ENCODE measurements around the gene TMEM129. TPM values are rescaled to one million over a fixed set of nuclear protein-coding genes. Genes with fewer than 3 reads are reported as not detected.

Gene TMEM129
- total and polyA plus RNA-seq, 9 donors = 19.7 to 28.4 (median 23.3) TPM

GRCh38 chr4:1715002-1715758, 5.9 kb downstream of the TMEM129 start:
- no peaks in the 10 kb centered on the region for H3K27me3 ChIP-seq (ENCODE audit: control insufficient read depth, insufficient read depth, low read length)
- H3K27ac ChIP-seq (ENCODE audit: low read length) = peak overlapping the region; percentile 42
- peaks cover 28% of the 10 kb centered on the region for H3K4me1 ChIP-seq (ENCODE audit: control insufficient read depth, insufficient read depth, low read length)
- H3K4me3 ChIP-seq (ENCODE audit: low read length) = no peak overlapping the region
- WGBS (ENCODE audit: insufficient coverage) = 71% methylated on average over 12 of the region's 16 CpGs
- no peaks in the 10 kb centered on the region for H3K9me3 ChIP-seq (replicated peaks; ENCODE audit: control insufficient read depth, low read depth, low read length)
- H3K36me3 ChIP-seq (ENCODE audit: control insufficient read depth, insufficient read depth, low read length) = peaks cover 19% of the 10 kb centered on the region
- peak; percentile 39 for DNase-seq

- Histone ChIP-seq H3K4me1 (ENCODE audit: control insufficient read depth, insufficient read depth, low read length) (peaks cover 22% of the 10 kb centered on the region), H3K27ac (ENCODE audit: low read length) (no peak overlapping the region), H3K4me3 (ENCODE audit: low read length) (no peak overlapping the region), H3K36me3 (ENCODE audit: control insufficient read depth, insufficient read depth, low read length) (peaks cover 25% of the 10 kb centered on the region), H3K9me3 (replicated peaks; ENCODE audit: control insufficient read depth, low read depth, low read length) (no peaks in the 10 kb centered on the region), H3K27me3 (ENCODE audit: control insufficient read depth, insufficient read depth, low read length) (no peaks in the 10 kb centered on the region)
- WGBS (ENCODE audit: insufficient coverage) = 42% methylated on average over 3 of the region's 9 CpGs
- no peak for DNase-seq
Measured at GRCh38 chr4:1714303-1715001, 6.7 kb downstream of the TMEM129 start.

GRCh38 chr4:1713003-1713851, 7.9 kb downstream of the TMEM129 start:
- Histone ChIP-seq H3K4me1 (ENCODE audit: control insufficient read depth, insufficient read depth, low read length) (peaks cover 18% of the 10 kb centered on the region), H3K36me3 (ENCODE audit: control insufficient read depth, insufficient read depth, low read length) (peaks cover 23% of the 10 kb centered on the region)

GRCh38 chr4:1712216-1713002, 8.7 kb downstream of the TMEM129 start, which contains the start of gene SLBP:
Gene SLBP (minus strand): TSS chr4:1712319. CDS start chr4:1712188, 131 bp downstream.
- Histone ChIP-seq H3K36me3 (ENCODE audit: control insufficient read depth, insufficient read depth, low read length) (peaks cover 15% of the 10 kb centered on the region), H3K9me3 (replicated peaks; ENCODE audit: control insufficient read depth, low read depth, low read length) (no peaks in the 10 kb centered on the region), H3K4me3 (ENCODE audit: low read length) (peak within 1 kb of the TSS; percentile 62), H3K27me3 (ENCODE audit: control insufficient read depth, insufficient read depth, low read length) (no peaks in the 10 kb centered on the region), H3K27ac (ENCODE audit: low read length) (peak within 1 kb of the TSS; percentile 83), H3K4me1 (ENCODE audit: control insufficient read depth, insufficient read depth, low read length) (peaks cover 18% of the 10 kb centered on the region)
- peak; percentile 95 for DNase-seq
- under 1% methylated on average over 97 of the region's 98 CpGs for whole genome bisulfite sequencing (ENCODE audit: insufficient coverage)

More at GRCh38 chr4:1713003-1713851, 7.9 kb downstream of the TMEM129 start:
- H3K4me3 ChIP-seq (ENCODE audit: low read length) = peak overlapping the region; percentile 62
- peak overlapping the region; percentile 83 for H3K27ac ChIP-seq (ENCODE audit: low read length)
- 14% methylated on average over 20 of the region's 35 CpGs for WGBS (ENCODE audit: insufficient coverage)
- DNase-seq = no peak
- H3K27me3 ChIP-seq (ENCODE audit: control insufficient read depth, insufficient read depth, low read length) = no peaks in the 10 kb centered on the region
- H3K9me3 ChIP-seq (replicated peaks; ENCODE audit: control insufficient read depth, low read depth, low read length) = no peaks in the 10 kb centered on the region

GRCh38 chr4:1711571-1712215, 9.4 kb downstream of the TMEM129 start:
- Histone ChIP-seq H3K9me3 (replicated peaks; ENCODE audit: control insufficient read depth, low read depth, low read length) (no peaks in the 10 kb centered on the region), H3K4me1 (ENCODE audit: control insufficient read depth, insufficient read depth, low read length) (peaks cover 18% of the 10 kb centered on the region), H3K4me3 (ENCODE audit: low read length) (peak overlapping the region; percentile 49), H3K27ac (ENCODE audit: low read length) (peak overlapping the region; percentile 72), H3K27me3 (ENCODE audit: control insufficient read depth, insufficient read depth, low read length) (no peaks in the 10 kb centered on the region), H3K36me3 (ENCODE audit: control insufficient read depth, insufficient read depth, low read length) (peaks cover 15% of the 10 kb centered on the region)
- peak; percentile 73 for DNase-seq
- under 1% methylated on average over 78 of the region's 85 CpGs for WGBS (ENCODE audit: insufficient coverage)

GRCh38 chr4:1711055-1711570, 10.0 kb downstream of the TMEM129 start:
- no peak for DNase-seq
- peak overlapping the region; percentile 49 for H3K4me3 ChIP-seq (ENCODE audit: low read length)
- H3K27ac ChIP-seq (ENCODE audit: low read length) = peak overlapping the region; percentile 72
- no peaks in the 10 kb centered on the region for H3K9me3 ChIP-seq (replicated peaks; ENCODE audit: control insufficient read depth, low read depth, low read length)
- peaks cover 18% of the 10 kb centered on the region for H3K4me1 ChIP-seq (ENCODE audit: control insufficient read depth, insufficient read depth, low read length)
- WGBS (ENCODE audit: insufficient coverage) = 8% methylated on average over 20 of the region's 22 CpGs
- H3K36me3 ChIP-seq (ENCODE audit: control insufficient read depth, insufficient read depth, low read length) = peaks cover 17% of the 10 kb centered on the region
- no peaks in the 10 kb centered on the region for H3K27me3 ChIP-seq (ENCODE audit: control insufficient read depth, insufficient read depth, low read length)

GRCh38 chr4:1708581-1708980, 12.5 kb downstream of the TMEM129 start:
- no CpG with 5 or more reads among the region's 1 CpG for WGBS (ENCODE audit: insufficient coverage)
- Histone ChIP-seq H3K36me3 (ENCODE audit: control insufficient read depth, insufficient read depth, low read length) (peaks cover 20% of the 10 kb centered on the region), H3K4me1 (ENCODE audit: control insufficient read depth, insufficient read depth, low read length) (peaks cover 18% of the 10 kb centered on the region), H3K9me3 (replicated peaks; ENCODE audit: control insufficient read depth, low read depth, low read length) (no peaks in the 10 kb centered on the region), H3K27me3 (ENCODE audit: control insufficient read depth, insufficient read depth, low read length) (no peaks in the 10 kb centered on the region), H3K27ac (ENCODE audit: low read length) (no peak overlapping the region), H3K4me3 (ENCODE audit: low read length) (no peak overlapping the region)
- DNase-seq = no peak

GRCh38 chr4:1706358-1706757, 14.8 kb downstream of the TMEM129 start:
- H3K36me3 ChIP-seq (ENCODE audit: control insufficient read depth, insufficient read depth, low read length) = peaks cover 43% of the 10 kb centered on the region
- no peak overlapping the region for H3K27ac ChIP-seq (ENCODE audit: low read length)
- no peaks in the 10 kb centered on the region for H3K27me3 ChIP-seq (ENCODE audit: control insufficient read depth, insufficient read depth, low read length)
- WGBS (ENCODE audit: insufficient coverage) = 82% methylated on average over 5 of the region's 6 CpGs
- H3K9me3 ChIP-seq (replicated peaks; ENCODE audit: control insufficient read depth, low read depth, low read length) = no peaks in the 10 kb centered on the region
- no peak overlapping the region for H3K4me3 ChIP-seq (ENCODE audit: low read length)
- DNase-seq = no peak
- H3K4me1 ChIP-seq (ENCODE audit: control insufficient read depth, insufficient read depth, low read length) = peaks cover 12% of the 10 kb centered on the region

GRCh38 chr4:1705732-1706131, 15.4 kb downstream of the TMEM129 start:
- no peak for DNase-seq
- Histone ChIP-seq H3K9me3 (replicated peaks; ENCODE audit: control insufficient read depth, low read depth, low read length) (no peaks in the 10 kb centered on the region), H3K4me1 (ENCODE audit: control insufficient read depth, insufficient read depth, low read length) (peaks cover 6% of the 10 kb centered on the region), H3K36me3 (ENCODE audit: control insufficient read depth, insufficient read depth, low read length) (peaks cover 46% of the 10 kb centered on the region), H3K4me3 (ENCODE audit: low read length) (no peak overlapping the region), H3K27ac (ENCODE audit: low read length) (no peak overlapping the region), H3K27me3 (ENCODE audit: control insufficient read depth, insufficient read depth, low read length) (no peaks in the 10 kb centered on the region)
- no CpG with 5 or more reads among the region's 6 CpGs for WGBS (ENCODE audit: insufficient coverage)

Data from muscle of leg (tissue), 11 donors.